Measurements from ENCODE around the gene FRMD4A. TPM values are rescaled to one million over a fixed set of nuclear protein-coding genes. Genes with fewer than 3 reads are reported as not detected.

Gene FRMD4A
- total RNA-seq, 1 donor from 2014 or later = 34.6 TPM

DNA sequence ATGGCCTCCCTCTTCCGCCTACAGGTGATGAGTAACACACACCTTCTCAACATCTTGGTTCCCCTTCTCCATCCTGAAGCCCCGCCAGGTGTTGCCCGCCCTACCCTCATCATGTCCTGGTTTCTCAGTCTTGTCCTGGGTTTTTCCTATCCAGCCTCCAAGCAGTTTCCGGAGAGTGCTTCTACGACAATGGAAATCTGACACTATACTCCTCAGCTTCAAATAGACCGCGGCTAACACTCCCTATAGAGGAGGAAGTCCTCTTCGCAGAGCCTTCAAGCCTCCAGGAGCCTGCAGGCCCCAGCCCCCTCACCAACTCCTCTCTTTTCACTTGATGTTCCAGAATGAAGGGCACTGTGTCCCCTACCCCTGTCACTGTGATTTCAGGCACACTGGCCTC is 596.6 kb downstream of the FRMD4A start:
- no peak for DNase-seq (ENCODE audit: low read depth)
- TF ChIP-seq, protein P1, sequence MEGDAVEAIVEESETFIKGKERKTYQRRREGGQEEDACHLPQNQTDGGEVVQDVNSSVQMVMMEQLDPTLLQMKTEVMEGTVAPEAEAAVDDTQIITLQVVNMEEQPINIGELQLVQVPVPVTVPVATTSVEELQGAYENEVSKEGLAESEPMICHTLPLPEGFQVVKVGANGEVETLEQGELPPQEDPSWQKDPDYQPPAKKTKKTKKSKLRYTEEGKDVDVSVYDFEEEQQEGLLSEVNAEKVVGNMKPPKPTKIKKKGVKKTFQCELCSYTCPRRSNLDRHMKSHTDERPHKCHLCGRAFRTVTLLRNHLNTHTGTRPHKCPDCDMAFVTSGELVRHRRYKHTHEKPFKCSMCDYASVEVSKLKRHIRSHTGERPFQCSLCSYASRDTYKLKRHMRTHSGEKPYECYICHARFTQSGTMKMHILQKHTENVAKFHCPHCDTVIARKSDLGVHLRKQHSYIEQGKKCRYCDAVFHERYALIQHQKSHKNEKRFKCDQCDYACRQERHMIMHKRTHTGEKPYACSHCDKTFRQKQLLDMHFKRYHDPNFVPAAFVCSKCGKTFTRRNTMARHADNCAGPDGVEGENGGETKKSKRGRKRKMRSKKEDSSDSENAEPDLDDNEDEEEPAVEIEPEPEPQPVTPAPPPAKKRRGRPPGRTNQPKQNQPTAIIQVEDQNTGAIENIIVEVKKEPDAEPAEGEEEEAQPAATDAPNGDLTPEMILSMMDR (conservative IDR thresholded peaks at IDR 0.05; ENCODE audit: low read depth, low read length) = no peak
- H3K4me3 ChIP-seq (ENCODE audit: low read depth, low read length) = no peak overlapping the region

DNA sequence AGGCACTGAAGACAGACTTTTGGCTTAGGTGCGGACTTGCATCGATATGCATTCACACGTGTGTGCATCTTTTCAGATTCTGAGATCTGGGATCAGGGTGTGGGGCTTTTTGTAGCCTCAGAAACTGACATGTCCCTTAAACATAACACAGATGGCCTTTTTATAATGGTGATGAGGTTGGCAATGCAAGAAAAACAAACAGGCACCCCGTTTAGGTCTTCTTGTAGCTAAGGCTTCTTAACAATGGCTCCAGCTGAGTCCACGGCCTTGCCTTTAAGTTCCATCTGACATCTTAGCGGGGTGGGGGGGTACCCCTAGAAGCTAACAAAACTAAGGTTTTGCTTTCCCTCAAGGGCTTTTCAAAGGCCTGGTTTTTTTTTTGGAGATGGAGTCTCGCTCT is 597.7 kb downstream of the FRMD4A start:
- no peak for DNase-seq (ENCODE audit: low read depth)
- TF ChIP-seq, protein P1 (conservative IDR thresholded peaks at IDR 0.05; ENCODE audit: low read depth, low read length) = no peak
- H3K4me3 ChIP-seq (ENCODE audit: low read depth, low read length) = no peak overlapping the region

DNA sequence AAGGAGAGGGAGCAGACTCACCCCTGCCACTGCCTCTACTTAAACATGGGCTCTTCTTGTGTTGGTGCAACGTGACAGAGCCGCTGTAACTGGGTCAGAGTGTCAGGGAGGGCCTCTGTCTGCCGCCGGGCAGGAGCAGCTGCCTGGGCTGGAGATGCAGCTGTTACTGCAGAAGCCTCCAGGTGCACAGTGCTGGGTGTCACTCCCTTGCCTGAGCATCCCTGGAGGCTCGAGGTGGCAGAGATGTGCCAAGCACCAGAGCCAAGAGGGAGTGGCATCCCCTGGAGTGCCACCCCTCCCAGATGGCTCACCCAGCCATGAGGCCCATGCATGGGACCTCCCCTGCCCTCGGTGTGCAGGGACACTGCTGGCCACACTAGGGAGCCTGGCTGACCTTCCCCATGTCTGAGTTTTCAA is 598.3 kb downstream of the FRMD4A start:
- no peak overlapping the region for H3K4me3 ChIP-seq (ENCODE audit: low read depth, low read length)
- no peak for DNase-seq (ENCODE audit: low read depth)
- TF ChIP-seq, protein P1 (conservative IDR thresholded peaks at IDR 0.05; ENCODE audit: low read depth, low read length) = no peak

DNA sequence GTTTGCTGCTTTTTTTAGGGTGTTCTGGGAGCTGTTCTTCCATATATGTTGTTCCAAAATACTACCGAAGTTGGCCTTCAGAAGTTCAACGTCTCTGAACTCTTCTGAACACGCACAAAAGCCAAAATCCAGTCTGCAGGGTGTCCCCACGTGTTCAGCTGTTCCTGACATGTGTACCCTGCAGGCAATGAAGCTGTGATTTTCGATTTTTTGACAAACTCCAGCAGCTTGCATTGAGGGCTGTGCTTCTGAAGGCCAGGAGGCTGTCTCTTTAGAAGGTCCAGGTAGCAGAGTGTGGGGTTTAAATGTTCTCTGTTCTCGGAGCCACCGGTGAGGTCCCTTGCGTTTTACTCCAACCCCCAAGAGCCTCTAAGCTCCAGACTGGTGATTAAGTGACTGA is 598.9 kb downstream of the FRMD4A start:
- DNase-seq (ENCODE audit: low read depth) = no peak
- no peak overlapping the region for H3K4me3 ChIP-seq (ENCODE audit: low read depth, low read length)
- TF ChIP-seq, protein P1 (conservative IDR thresholded peaks at IDR 0.05; ENCODE audit: low read depth, low read length) = no peak

DNA sequence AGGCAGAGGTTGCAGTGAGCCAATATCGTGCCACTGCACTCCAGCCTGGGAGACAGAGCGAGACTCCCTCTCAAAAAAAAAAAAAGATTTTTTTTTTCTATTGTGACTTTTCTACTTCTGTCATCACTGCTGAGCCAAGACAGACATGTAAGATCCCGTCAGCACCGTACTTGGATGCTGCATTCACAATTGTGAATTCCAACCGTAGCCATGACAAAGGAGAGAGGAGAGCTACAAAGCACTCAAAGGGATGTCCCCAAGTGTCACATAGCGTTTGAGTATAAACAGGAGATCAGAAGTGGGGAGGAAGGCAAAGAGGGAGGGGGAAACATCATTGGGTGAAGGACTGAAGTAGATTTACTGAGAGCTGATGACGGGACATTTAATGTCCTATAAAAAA is 599.8 kb downstream of the FRMD4A start:
- H3K4me3 ChIP-seq (ENCODE audit: low read depth, low read length) = no peak overlapping the region
- DNase-seq (ENCODE audit: low read depth) = no peak
- TF ChIP-seq, protein P1 (conservative IDR thresholded peaks at IDR 0.05; ENCODE audit: low read depth, low read length) = no peak

DNA sequence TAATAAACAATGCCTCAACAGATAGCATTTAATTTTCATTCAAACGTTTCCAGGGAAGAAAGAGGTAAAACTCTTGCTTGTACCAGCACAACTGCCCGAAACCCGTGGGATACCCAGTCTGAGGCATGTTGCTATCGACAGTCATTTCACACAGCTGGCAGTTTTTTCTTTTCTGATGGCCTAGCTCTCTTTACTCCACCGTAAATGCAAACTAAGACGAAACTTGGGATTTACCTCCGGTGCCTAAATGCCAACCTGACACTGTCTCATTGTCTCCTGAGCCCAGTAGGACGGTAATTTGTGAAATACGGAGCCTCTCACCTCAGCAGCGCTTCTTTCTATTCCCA is 600.4 kb downstream of the FRMD4A start:
- no peak overlapping the region for H3K4me3 ChIP-seq (ENCODE audit: low read depth, low read length)
- DNase-seq (ENCODE audit: low read depth) = no peak
- TF ChIP-seq, protein P1 (conservative IDR thresholded peaks at IDR 0.05; ENCODE audit: low read depth, low read length) = no peak

DNA sequence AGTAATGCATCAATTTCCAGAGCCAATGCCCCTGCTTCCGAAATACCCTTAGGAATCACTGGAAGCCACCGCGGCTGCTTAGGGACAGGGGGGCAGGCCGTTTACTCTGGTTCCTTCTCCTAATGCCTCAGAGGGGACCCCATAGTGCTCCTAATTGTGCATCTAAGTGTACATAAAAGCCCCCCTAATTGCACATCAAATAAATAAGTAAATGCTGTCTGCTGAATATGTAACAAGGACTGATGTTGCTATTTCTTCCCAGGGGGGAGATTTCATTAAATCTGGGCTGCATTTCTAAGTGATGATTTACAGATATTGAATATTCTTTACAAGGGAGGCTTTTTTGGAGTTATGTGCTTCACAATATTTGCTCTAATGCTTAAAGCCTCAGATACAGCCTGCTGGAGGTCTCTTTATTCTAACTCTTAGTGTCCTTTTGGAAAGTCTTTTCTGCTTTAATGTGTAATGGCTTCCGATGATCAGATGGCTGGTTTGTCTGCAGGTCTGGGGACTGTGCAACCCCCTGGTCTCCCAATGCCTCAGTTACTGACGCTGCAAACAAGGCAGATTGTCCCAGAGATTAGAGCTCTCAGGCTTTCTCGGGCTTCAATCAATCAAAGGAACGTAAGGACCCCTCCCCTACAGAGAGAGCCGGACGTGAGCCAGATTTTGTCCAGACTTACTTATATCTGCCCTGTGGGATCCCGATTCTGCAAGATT is 601.0 kb downstream of the FRMD4A start:
- TF ChIP-seq, protein P1 (conservative IDR thresholded peaks at IDR 0.05; ENCODE audit: low read depth, low read length) = no peak
- no peak for DNase-seq (ENCODE audit: low read depth)
- H3K4me3 ChIP-seq (ENCODE audit: low read depth, low read length) = no peak overlapping the region

All from epithelial cell of proximal tubule (primary cell).